ENCODE results near the gene SPATA46.

DNA sequence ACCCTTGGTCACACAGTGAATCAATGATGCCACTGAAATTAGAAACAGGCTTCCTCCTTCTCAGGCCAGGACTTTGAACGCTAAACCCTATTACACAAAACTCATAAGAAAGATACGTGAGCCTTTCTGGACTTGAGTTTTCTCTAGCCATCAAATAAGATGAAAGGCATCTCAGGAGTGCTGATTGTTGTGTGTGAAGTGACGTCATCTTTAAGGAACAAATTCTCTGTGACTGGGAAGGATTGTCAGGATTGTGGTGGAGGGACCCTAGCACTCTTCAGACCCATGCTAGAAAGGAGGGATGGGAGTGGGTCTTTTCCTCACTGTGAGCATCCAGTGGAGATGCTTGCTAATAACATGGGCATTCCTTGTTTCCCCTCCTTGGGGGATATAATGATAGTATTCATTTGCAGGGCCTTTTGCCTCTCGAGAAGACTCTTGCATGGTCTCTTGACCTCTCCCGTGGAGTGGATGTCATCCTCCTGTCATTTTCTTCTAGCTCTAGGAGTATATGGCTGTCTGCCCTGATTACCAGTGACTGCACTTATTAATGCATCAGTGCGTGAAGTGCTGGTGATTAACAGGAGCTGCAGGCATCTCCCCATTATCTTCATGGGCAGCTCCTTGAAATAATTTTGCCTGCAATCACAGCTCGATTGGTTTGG lies 39.9 kb downstream of the SPATA46 start:
- TF ChIP-seq CTCF (IDR thresholded peaks at IDR 0.05), result no peak
- TF ChIP-seq POLR2AphosphoS5 (IDR thresholded peaks at IDR 0.05), result no peak
